Esophagus muscularis mucosa (tissue), 4 donors: ENCODE results near the gene RBMS3.

ENCODE experiments used
- EP300 ChIP-seq: sonication (generic); formaldehyde crosslinking; IDR thresholded peaks from one replicate; pipeline ENCODE4 v1.6.1; 2017; ENCODE audit warnings: antibody characterized with exemption
- POLR2A ChIP-seq: fragments of 450-650 bp; IDR thresholded peaks from one replicate; pipeline ENCODE4 v1.6.1; 2017; ENCODE audit warnings: antibody characterized with exemption, moderate library complexity, mild to moderate bottlenecking, low read depth
- POLR2AphosphoS5 ChIP-seq, 2 donors: sonication (generic); formaldehyde crosslinking; IDR thresholded peaks; one replicate each; pipeline ENCODE4 v1.6.1; 2017; ENCODE audit warnings: antibody characterized with exemption in 2 of 2
- TF ChIP-seq, protein P1 (sequence below), 3 experiments: fragments of 200-600 bp in 2 of 3; fragments of 450-650 bp in 1 of 3; sonication (generic) in 2 of 3; IDR thresholded peaks; one replicate each; pipeline ENCODE4 v1.5.1; 2017 to 2019; ENCODE audit warnings: antibody characterized with exemption in 3 of 3, mild to moderate bottlenecking in 2 of 3, moderate library complexity in 1 of 3

DNA sequence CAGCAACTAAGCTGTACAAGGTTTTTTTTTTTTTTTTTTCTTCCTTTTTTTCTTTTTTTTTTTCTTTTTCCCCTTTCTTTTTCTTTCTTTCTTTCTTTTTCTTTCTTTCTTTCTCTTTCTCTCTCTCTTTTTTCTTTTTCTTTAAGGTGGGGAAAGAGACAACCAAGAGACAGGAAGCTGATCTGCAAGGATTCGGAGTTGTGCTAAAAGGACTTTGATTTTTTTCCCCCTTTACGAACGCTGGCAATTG lies 148 bp downstream of the RBMS3 start:
- TF ChIP-seq POLR2AphosphoS5 (IDR thresholded peaks at IDR 0.05) (no peak), POLR2A (no peak), EP300 (no peak)
- TF ChIP-seq, protein P1, sequence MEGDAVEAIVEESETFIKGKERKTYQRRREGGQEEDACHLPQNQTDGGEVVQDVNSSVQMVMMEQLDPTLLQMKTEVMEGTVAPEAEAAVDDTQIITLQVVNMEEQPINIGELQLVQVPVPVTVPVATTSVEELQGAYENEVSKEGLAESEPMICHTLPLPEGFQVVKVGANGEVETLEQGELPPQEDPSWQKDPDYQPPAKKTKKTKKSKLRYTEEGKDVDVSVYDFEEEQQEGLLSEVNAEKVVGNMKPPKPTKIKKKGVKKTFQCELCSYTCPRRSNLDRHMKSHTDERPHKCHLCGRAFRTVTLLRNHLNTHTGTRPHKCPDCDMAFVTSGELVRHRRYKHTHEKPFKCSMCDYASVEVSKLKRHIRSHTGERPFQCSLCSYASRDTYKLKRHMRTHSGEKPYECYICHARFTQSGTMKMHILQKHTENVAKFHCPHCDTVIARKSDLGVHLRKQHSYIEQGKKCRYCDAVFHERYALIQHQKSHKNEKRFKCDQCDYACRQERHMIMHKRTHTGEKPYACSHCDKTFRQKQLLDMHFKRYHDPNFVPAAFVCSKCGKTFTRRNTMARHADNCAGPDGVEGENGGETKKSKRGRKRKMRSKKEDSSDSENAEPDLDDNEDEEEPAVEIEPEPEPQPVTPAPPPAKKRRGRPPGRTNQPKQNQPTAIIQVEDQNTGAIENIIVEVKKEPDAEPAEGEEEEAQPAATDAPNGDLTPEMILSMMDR (IDR thresholded peaks at IDR 0.05), result no peak
